ENCODE results near the gene DPY19L3.
"Not testable (repeated sequence)": the region's sequence is repeated elsewhere in the genome, so short reads cannot be mapped to it uniquely, and the experiment has no call there.

Gene DPY19L3

DNA sequence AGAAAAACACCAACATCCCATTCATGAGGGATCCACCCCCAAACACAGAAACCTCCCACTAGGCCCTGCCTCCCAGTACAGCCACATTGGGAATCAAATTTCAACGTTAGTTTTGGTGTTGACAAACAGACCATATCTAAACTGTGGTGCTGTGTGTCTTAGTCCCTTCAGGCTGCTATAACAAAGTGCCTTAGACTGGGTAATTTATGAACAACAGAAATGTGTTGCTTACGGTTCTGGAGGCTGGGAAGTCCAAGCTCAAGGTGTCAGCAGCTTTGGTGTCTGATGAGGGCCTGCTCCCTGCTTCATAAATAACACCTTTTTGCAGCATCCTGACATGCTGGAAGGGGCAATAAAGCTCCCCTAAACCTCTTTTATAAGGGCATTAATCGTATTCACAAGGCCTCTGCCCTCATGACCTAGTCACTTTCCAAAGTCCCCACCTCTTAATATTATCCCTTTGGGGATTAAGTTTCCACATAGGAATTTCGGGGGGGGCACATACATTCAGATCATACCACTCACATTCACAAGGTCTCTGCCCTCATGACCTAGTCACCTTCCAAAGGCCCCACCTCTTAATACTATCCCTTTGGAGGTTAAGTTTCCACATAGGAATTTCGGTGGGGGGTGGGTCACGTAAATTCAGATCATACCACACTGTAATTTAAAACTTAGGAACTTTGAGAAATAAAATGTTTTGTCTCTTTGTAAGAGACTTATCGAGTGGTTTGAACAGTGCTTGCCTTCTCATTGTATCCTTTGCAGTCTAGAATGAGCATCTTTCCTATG is 32.6 kb upstream of the DPY19L3 start:
- H3K18ac ChIP-seq (ENCODE audit: low read length), result peak overlapping the region; percentile 8
- H3K27ac ChIP-seq (ENCODE audit: low read depth, low read length), result peak overlapping the region; percentile 77
- peak overlapping the region; percentile 44 for H3K4me2 ChIP-seq (ENCODE audit: low read length)
- peak overlapping the region; percentile 17 for H4K8ac ChIP-seq (ENCODE audit: low read depth, low read length)
- H3K27me3 ChIP-seq (ENCODE audit: insufficient read depth, low read length), result no peaks in the 10 kb centered on the region
- H3K79me1 ChIP-seq (ENCODE audit: low read length), result peaks cover 2% of the 10 kb centered on the region
- no peaks in the 10 kb centered on the region for H3K9me3 ChIP-seq (ENCODE audit: insufficient read depth, low read depth, low read length)
- H3K79me2 ChIP-seq (ENCODE audit: control insufficient read depth, insufficient read depth, low read length, poor library complexity), result no peaks in the 10 kb centered on the region
- peak overlapping the region; percentile 3 for H3K4ac ChIP-seq (ENCODE audit: low read depth, low read length)
- H4K12ac ChIP-seq (ENCODE audit: low read depth, low read length), result no peak overlapping the region
- H3K14ac ChIP-seq (ENCODE audit: low read length), result no peak overlapping the region
- H3K9ac ChIP-seq (ENCODE audit: low read length), result no peak overlapping the region
- peak; percentile 56 to 71 for DNase-seq
- H2AFZ ChIP-seq (ENCODE audit: insufficient read depth, low read length, poor library complexity), result no peak overlapping the region
- H3K36me3 ChIP-seq (ENCODE audit: control insufficient read depth in 1 of 2, insufficient read depth in 2 of 2, low read length in 2 of 2), result peaks cover 11 to 16% of the 10 kb centered on the region in 2 experiments
- H2AK5ac ChIP-seq (ENCODE audit: low read length), result no peak overlapping the region
- H3K4me1 ChIP-seq (ENCODE audit: control insufficient read depth in 1 of 2, insufficient read depth in 2 of 2, low read length in 2 of 2), result peaks cover 0 to 5% of the 10 kb centered on the region in 2 experiments
- H2BK12ac ChIP-seq (ENCODE audit: low read length), result no peak overlapping the region
- peak overlapping the region; percentile 15 for H2BK120ac ChIP-seq (ENCODE audit: insufficient read depth, low read length, poor library complexity)
- H3K4me3 ChIP-seq (ENCODE audit: low read depth, low read length), result no peak overlapping the region
- H4K91ac ChIP-seq (ENCODE audit: low read depth, low read length), result peak overlapping the region; percentile 45
- H2BK5ac ChIP-seq (ENCODE audit: low read depth, low read length, poor library complexity), result peak overlapping the region; percentile 80
- H3K23ac ChIP-seq (ENCODE audit: low read length), result no peak overlapping the region
- WGBS (ENCODE audit: extremely low coverage, insufficient coverage, insufficient read length), result no CpG with 5 or more reads among the region's 7 CpGs

GRCh38 chr19:32373585-32374295 is 31.8 kb upstream of the DPY19L3 start:
- Histone ChIP-seq H3K9me3 (ENCODE audit: insufficient read depth, low read depth, low read length) (no peaks in the 10 kb centered on the region), H3K36me3 (ENCODE audit: control insufficient read depth in 1 of 2, insufficient read depth in 2 of 2, low read length in 2 of 2) (peaks cover 11 to 17% of the 10 kb centered on the region in 2 experiments), H3K14ac (ENCODE audit: low read length) (no peak overlapping the region), H4K91ac (ENCODE audit: low read depth, low read length) (no peak overlapping the region), H2BK12ac (ENCODE audit: low read length) (no peak overlapping the region), H3K4me1 (ENCODE audit: control insufficient read depth in 1 of 2, insufficient read depth in 2 of 2, low read length in 2 of 2) (peaks cover 0 to 5% of the 10 kb centered on the region in 2 experiments), H2AK5ac (ENCODE audit: low read length) (no peak overlapping the region), H3K18ac (ENCODE audit: low read length) (no peak overlapping the region), H3K4ac (ENCODE audit: low read depth, low read length) (no peak overlapping the region), H4K8ac (ENCODE audit: low read depth, low read length) (no peak overlapping the region), H3K79me1 (ENCODE audit: low read length) (peaks cover 2% of the 10 kb centered on the region), H3K23ac (ENCODE audit: low read length) (no peak overlapping the region), H2BK120ac (ENCODE audit: insufficient read depth, low read length, poor library complexity) (no peak overlapping the region), H3K4me2 (ENCODE audit: low read length) (peak overlapping the region; percentile 44), H3K27ac (ENCODE audit: low read depth, low read length) (peak overlapping the region; percentile 77), H4K12ac (ENCODE audit: low read depth, low read length) (no peak overlapping the region), H3K27me3 (ENCODE audit: insufficient read depth, low read length) (no peaks in the 10 kb centered on the region), H2BK5ac (ENCODE audit: low read depth, low read length, poor library complexity) (no peak overlapping the region), H2AFZ (ENCODE audit: insufficient read depth, low read length, poor library complexity) (no peak overlapping the region), H3K4me3 (ENCODE audit: low read depth, low read length) (no peak overlapping the region), H3K9ac (ENCODE audit: low read length) (no peak overlapping the region), H3K79me2 (ENCODE audit: control insufficient read depth, insufficient read depth, low read length, poor library complexity) (no peaks in the 10 kb centered on the region)
- DNase-seq, result peak; percentile 93 to 96
- WGBS (ENCODE audit: extremely low coverage, insufficient coverage, insufficient read length), result no CpG with 5 or more reads among the region's 10 CpGs

GRCh38 chr19:32374362-32374761 is 31.2 kb upstream of the DPY19L3 start:
- not testable (repeated sequence) for H3K79me2 ChIP-seq (ENCODE audit: control insufficient read depth, insufficient read depth, low read length, poor library complexity); H3K4me1 ChIP-seq (ENCODE audit: control insufficient read depth in 1 of 2, insufficient read depth in 2 of 2, low read length in 2 of 2); H3K27me3 ChIP-seq (ENCODE audit: insufficient read depth, low read length); H3K4ac ChIP-seq (ENCODE audit: low read depth, low read length); H3K27ac ChIP-seq (ENCODE audit: low read depth, low read length); H3K9ac ChIP-seq (ENCODE audit: low read length); H2BK12ac ChIP-seq (ENCODE audit: low read length); H3K9me3 ChIP-seq (ENCODE audit: insufficient read depth, low read depth, low read length); H4K8ac ChIP-seq (ENCODE audit: low read depth, low read length); H3K4me2 ChIP-seq (ENCODE audit: low read length); H2AFZ ChIP-seq (ENCODE audit: insufficient read depth, low read length, poor library complexity); DNase-seq; H2AK5ac ChIP-seq (ENCODE audit: low read length); H2BK5ac ChIP-seq (ENCODE audit: low read depth, low read length, poor library complexity); H3K23ac ChIP-seq (ENCODE audit: low read length); H3K14ac ChIP-seq (ENCODE audit: low read length); H4K12ac ChIP-seq (ENCODE audit: low read depth, low read length); H2BK120ac ChIP-seq (ENCODE audit: insufficient read depth, low read length, poor library complexity); H3K79me1 ChIP-seq (ENCODE audit: low read length); H3K4me3 ChIP-seq (ENCODE audit: low read depth, low read length)
- peaks cover 14 to 19% of the 10 kb centered on the region in 2 experiments for H3K36me3 ChIP-seq (ENCODE audit: control insufficient read depth in 1 of 2, insufficient read depth in 2 of 2, low read length in 2 of 2)
- no CpG with 5 or more reads among the region's 3 CpGs for WGBS (ENCODE audit: extremely low coverage, insufficient coverage, insufficient read length)
- H4K91ac ChIP-seq (ENCODE audit: low read depth, low read length), result peak overlapping the region; percentile 58
- H3K18ac ChIP-seq (ENCODE audit: low read length), result peak overlapping the region; percentile 64

GRCh38 chr19:32377088-32377487 is 28.5 kb upstream of the DPY19L3 start:
- not testable (repeated sequence) for H3K4me1 ChIP-seq (ENCODE audit: control insufficient read depth in 1 of 2, insufficient read depth in 2 of 2, low read length in 2 of 2); H2AFZ ChIP-seq (ENCODE audit: insufficient read depth, low read length, poor library complexity); H2BK12ac ChIP-seq (ENCODE audit: low read length); H3K27me3 ChIP-seq (ENCODE audit: insufficient read depth, low read length); H4K8ac ChIP-seq (ENCODE audit: low read depth, low read length); H4K91ac ChIP-seq (ENCODE audit: low read depth, low read length); H3K27ac ChIP-seq (ENCODE audit: low read depth, low read length); H3K4ac ChIP-seq (ENCODE audit: low read depth, low read length); H3K79me2 ChIP-seq (ENCODE audit: control insufficient read depth, insufficient read depth, low read length, poor library complexity); H3K9me3 ChIP-seq (ENCODE audit: insufficient read depth, low read depth, low read length); H3K79me1 ChIP-seq (ENCODE audit: low read length); H4K12ac ChIP-seq (ENCODE audit: low read depth, low read length); H3K14ac ChIP-seq (ENCODE audit: low read length); H3K18ac ChIP-seq (ENCODE audit: low read length); H2BK120ac ChIP-seq (ENCODE audit: insufficient read depth, low read length, poor library complexity); H3K4me2 ChIP-seq (ENCODE audit: low read length); H3K23ac ChIP-seq (ENCODE audit: low read length); H2AK5ac ChIP-seq (ENCODE audit: low read length); H3K4me3 ChIP-seq (ENCODE audit: low read depth, low read length); H3K9ac ChIP-seq (ENCODE audit: low read length); H2BK5ac ChIP-seq (ENCODE audit: low read depth, low read length, poor library complexity)
- WGBS (ENCODE audit: extremely low coverage, insufficient coverage, insufficient read length), result no CpG with 5 or more reads among the region's 9 CpGs
- H3K36me3 ChIP-seq (ENCODE audit: control insufficient read depth in 1 of 2, insufficient read depth in 2 of 2, low read length in 2 of 2), result peaks cover 17% of the 10 kb centered on the region in 2 experiments
- peak in 1 of 2 donors; percentile 33 for DNase-seq

Measured in trophoblast cell (in vitro differentiated cells and primary cell).